ENCODE data around the gene DRC1. TPM values are rescaled to one million over a fixed set of nuclear protein-coding genes. Genes with fewer than 3 reads are reported as not detected.

DRC1 gene
- total and polyA plus RNA-seq, 2 of the 13 experiments (the other 11 are each of a cell fraction or from before 2014, with no cell fraction given) = 0.07 TPM; not detected in 1

DNA sequence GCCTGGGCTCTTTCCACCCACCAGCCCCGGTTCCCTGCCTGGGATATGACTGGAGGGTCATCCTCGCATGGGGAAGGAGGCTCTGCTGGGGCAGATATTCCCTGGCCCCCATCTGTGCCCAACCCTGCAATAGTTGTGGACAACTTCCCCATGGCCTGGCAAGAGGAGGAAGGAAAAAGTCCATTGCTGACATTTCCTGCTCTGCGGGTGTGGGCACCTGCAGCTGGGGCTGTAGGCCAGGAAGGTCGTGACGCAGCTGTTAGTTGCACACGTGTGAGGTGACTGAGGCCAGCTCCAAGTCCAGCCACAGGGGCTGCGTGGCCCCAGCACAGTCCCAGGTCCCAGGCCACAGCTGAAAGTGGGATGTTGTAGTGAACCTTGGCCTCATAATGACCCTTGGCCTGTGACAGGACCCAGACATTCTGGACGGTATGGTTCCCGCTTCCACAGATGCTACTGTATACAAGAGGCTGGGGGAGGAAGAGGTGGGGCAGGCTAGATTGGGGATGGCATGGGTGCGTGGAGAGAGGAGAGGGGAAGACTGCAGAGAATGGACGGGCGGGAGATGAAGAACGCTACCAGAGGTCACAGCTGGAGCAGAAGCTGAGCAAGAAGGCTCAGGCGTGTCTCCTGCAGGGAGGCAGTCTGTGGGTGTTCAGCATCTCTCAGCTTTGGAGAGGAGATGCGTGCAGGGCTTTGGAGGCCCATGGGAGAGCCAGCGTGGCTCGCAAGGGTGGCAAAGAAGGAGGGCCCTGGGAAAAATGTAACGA is 54.1 kb downstream of the DRC1 start (continued):
- no peak for TF ChIP-seq HNRNPK (IDR thresholded peaks at IDR 0.05; ENCODE audit: low read depth, low read length, poor library complexity, severe bottlenecking)
- TF ChIP-seq, protein P1, sequence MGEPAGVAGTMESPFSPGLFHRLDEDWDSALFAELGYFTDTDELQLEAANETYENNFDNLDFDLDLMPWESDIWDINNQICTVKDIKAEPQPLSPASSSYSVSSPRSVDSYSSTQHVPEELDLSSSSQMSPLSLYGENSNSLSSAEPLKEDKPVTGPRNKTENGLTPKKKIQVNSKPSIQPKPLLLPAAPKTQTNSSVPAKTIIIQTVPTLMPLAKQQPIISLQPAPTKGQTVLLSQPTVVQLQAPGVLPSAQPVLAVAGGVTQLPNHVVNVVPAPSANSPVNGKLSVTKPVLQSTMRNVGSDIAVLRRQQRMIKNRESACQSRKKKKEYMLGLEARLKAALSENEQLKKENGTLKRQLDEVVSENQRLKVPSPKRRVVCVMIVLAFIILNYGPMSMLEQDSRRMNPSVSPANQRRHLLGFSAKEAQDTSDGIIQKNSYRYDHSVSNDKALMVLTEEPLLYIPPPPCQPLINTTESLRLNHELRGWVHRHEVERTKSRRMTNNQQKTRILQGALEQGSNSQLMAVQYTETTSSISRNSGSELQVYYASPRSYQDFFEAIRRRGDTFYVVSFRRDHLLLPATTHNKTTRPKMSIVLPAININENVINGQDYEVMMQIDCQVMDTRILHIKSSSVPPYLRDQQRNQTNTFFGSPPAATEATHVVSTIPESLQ (CRISPR knock-in tag; conservative IDR thresholded peaks at IDR 0.05) = no peak
- TF ChIP-seq KLF15 (CRISPR knock-in tag; IDR thresholded peaks at IDR 0.05; ENCODE audit: borderline replicate concordance) = no peak
- TF ChIP-seq ZSCAN21 (CRISPR knock-in tag; IDR thresholded peaks at IDR 0.05; ENCODE audit: borderline replicate concordance) = peak; percentile 21; the same call in 1 of the 2 replicates
- TF ChIP-seq, protein P2, sequence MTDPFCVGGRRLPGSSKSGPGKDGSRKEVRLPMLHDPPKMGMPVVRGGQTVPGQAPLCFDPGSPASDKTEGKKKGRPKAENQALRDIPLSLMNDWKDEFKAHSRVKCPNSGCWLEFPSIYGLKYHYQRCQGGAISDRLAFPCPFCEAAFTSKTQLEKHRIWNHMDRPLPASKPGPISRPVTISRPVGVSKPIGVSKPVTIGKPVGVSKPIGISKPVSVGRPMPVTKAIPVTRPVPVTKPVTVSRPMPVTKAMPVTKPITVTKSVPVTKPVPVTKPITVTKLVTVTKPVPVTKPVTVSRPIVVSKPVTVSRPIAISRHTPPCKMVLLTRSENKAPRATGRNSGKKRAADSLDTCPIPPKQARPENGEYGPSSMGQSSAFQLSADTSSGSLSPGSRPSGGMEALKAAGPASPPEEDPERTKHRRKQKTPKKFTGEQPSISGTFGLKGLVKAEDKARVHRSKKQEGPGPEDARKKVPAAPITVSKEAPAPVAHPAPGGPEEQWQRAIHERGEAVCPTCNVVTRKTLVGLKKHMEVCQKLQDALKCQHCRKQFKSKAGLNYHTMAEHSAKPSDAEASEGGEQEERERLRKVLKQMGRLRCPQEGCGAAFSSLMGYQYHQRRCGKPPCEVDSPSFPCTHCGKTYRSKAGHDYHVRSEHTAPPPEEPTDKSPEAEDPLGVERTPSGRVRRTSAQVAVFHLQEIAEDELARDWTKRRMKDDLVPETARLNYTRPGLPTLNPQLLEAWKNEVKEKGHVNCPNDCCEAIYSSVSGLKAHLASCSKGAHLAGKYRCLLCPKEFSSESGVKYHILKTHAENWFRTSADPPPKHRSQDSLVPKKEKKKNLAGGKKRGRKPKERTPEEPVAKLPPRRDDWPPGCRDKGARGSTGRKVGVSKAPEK (CRISPR knock-in tag; IDR thresholded peaks at IDR 0.05; ENCODE audit: borderline replicate concordance) = peak; percentile 78; the same call in 1 of the 2 replicates
- no peak for TF ChIP-seq ZNF224 (CRISPR knock-in tag; IDR thresholded peaks at IDR 0.05)
- TF ChIP-seq, protein P3, sequence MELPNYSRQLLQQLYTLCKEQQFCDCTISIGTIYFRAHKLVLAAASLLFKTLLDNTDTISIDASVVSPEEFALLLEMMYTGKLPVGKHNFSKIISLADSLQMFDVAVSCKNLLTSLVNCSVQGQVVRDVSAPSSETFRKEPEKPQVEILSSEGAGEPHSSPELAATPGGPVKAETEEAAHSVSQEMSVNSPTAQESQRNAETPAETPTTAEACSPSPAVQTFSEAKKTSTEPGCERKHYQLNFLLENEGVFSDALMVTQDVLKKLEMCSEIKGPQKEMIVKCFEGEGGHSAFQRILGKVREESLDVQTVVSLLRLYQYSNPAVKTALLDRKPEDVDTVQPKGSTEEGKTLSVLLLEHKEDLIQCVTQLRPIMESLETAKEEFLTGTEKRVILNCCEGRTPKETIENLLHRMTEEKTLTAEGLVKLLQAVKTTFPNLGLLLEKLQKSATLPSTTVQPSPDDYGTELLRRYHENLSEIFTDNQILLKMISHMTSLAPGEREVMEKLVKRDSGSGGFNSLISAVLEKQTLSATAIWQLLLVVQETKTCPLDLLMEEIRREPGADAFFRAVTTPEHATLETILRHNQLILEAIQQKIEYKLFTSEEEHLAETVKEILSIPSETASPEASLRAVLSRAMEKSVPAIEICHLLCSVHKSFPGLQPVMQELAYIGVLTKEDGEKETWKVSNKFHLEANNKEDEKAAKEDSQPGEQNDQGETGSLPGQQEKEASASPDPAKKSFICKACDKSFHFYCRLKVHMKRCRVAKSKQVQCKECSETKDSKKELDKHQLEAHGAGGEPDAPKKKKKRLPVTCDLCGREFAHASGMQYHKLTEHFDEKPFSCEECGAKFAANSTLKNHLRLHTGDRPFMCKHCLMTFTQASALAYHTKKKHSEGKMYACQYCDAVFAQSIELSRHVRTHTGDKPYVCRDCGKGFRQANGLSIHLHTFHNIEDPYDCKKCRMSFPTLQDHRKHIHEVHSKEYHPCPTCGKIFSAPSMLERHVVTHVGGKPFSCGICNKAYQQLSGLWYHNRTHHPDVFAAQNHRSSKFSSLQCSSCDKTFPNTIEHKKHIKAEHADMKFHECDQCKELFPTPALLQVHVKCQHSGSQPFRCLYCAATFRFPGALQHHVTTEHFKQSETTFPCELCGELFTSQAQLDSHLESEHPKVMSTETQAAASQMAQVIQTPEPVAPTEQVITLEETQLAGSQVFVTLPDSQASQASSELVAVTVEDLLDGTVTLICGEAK (IDR thresholded peaks at IDR 0.05) = no peak
- TF ChIP-seq, protein P3 (CRISPR knock-in tag; IDR thresholded peaks at IDR 0.05) = peak; percentile 73; the same call in 1 of the 2 replicates
- TF ChIP-seq ZSCAN9 (CRISPR knock-in tag; IDR thresholded peaks at IDR 0.05; ENCODE audit: borderline replicate concordance) = no peak
- peak; percentile 14; the same call in 1 of the 2 replicates for TF ChIP-seq HOXA3 (CRISPR knock-in tag; IDR thresholded peaks at IDR 0.05)
- no peak for TF ChIP-seq ZNF569 (CRISPR knock-in tag; IDR thresholded peaks at IDR 0.05; ENCODE audit: borderline replicate concordance)
- TF ChIP-seq, protein P4, sequence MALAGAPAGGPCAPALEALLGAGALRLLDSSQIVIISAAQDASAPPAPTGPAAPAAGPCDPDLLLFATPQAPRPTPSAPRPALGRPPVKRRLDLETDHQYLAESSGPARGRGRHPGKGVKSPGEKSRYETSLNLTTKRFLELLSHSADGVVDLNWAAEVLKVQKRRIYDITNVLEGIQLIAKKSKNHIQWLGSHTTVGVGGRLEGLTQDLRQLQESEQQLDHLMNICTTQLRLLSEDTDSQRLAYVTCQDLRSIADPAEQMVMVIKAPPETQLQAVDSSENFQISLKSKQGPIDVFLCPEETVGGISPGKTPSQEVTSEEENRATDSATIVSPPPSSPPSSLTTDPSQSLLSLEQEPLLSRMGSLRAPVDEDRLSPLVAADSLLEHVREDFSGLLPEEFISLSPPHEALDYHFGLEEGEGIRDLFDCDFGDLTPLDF (CRISPR knock-in tag; IDR thresholded peaks at IDR 0.05) = no peak
- TF ChIP-seq ZMYM3 (CRISPR knock-in tag; IDR thresholded peaks at IDR 0.05) = peak; percentile 47
